Liver (tissue), 9 donors: ENCODE measurements around the gene SKIL. TPM values are rescaled to one million over a fixed set of nuclear protein-coding genes. Genes with fewer than 3 reads are reported as not detected.

Experiments used
- DNase-seq: peaks from one replicate; pipeline ENCODE4 v3.0.0-alpha.2; 2017; ENCODE audit warnings: low spot score
- H3K27ac ChIP-seq, 2 donors: one replicate each; pipeline ENCODE4 v1.7.0; 2013; ENCODE audit warnings: inconsistent platforms in 2 of 2, low read length in 2 of 2, control low read depth in 1 of 2, low read depth in 1 of 2, mild to moderate bottlenecking in 1 of 2
- H3K27me3 ChIP-seq, 4 donors: one replicate each; pipeline versions ENCODE4 v1.6.1 to v1.7.0; 2013; ENCODE audit warnings: low read length in 3 of 4, inconsistent platforms in 1 of 4, mild to moderate bottlenecking in 1 of 4, moderate library complexity in 1 of 4; ENCODE audit not compliant: control insufficient read depth in 4 of 4, insufficient read depth in 4 of 4
- H3K36me3 ChIP-seq, 4 donors: one replicate each; pipeline versions ENCODE4 v1.6.1 to v1.7.0; 2013; ENCODE audit warnings: low read length in 3 of 4, mild to moderate bottlenecking in 3 of 4, low read depth in 1 of 4, moderate library complexity in 1 of 4; ENCODE audit not compliant: control insufficient read depth in 4 of 4, insufficient read depth in 3 of 4
- H3K4me1 ChIP-seq, 4 donors: one replicate each; pipeline versions ENCODE4 v1.6.1 to v1.7.0; 2013; ENCODE audit warnings: low read length in 3 of 4, mild to moderate bottlenecking in 3 of 4, moderate library complexity in 1 of 4; ENCODE audit not compliant: control insufficient read depth in 4 of 4, insufficient read depth in 4 of 4
- H3K4me3 ChIP-seq, 3 donors: one replicate each; pipeline versions ENCODE4 v1.6.1 to v1.7.0; 2013; ENCODE audit warnings: low read length in 3 of 3, control low read depth in 1 of 3, low read depth in 1 of 3, mild to moderate bottlenecking in 1 of 3
- H3K9ac ChIP-seq, 2 donors: one replicate each; pipeline ENCODE4 v1.7.0; 2013; ENCODE audit warnings: low read length in 2 of 2, mild to moderate bottlenecking in 2 of 2, moderate library complexity in 2 of 2, control low read depth in 1 of 2, low read depth in 1 of 2
- H3K9me3 ChIP-seq, 4 donors: one replicate each; pipeline versions ENCODE4 v1.6.1 to v1.7.0; 2013; ENCODE audit warnings: low read length in 3 of 4; ENCODE audit not compliant: control insufficient read depth in 4 of 4
- EGR1 ChIP-seq, 2 donors: IDR thresholded peaks; 2 replicates each; pipeline ENCODE4 v1.6.1; 2016 to 2018; ENCODE audit warnings: antibody characterized with exemption in 2 of 2, low read depth in 2 of 2
- FOXA1 ChIP-seq: IDR thresholded peaks from 2 replicates; pipeline ENCODE4 v1.6.1; 2016; ENCODE audit warnings: antibody characterized with exemption
- FOXA2 ChIP-seq: IDR thresholded peaks from 2 replicates; pipeline ENCODE4 v1.6.1; 2016; ENCODE audit warnings: antibody characterized with exemption
- GABPA ChIP-seq, 2 donors: IDR thresholded peaks in 1 of 2; conservative IDR thresholded peaks in 1 of 2; 2 replicates each; pipeline ENCODE4 v1.6.1; 2016; ENCODE audit warnings: antibody characterized with exemption in 2 of 2, mild to moderate bottlenecking in 1 of 2, moderate library complexity in 1 of 2
- HNF4A ChIP-seq, 2 donors: conservative IDR thresholded peaks; 2 replicates each; pipeline ENCODE4 v1.6.1; 2016; ENCODE audit warnings: antibody characterized with exemption in 2 of 2, mild to moderate bottlenecking in 2 of 2
- HNF4G ChIP-seq: IDR thresholded peaks from 2 replicates; pipeline ENCODE4 v1.6.1; 2016; ENCODE audit warnings: antibody characterized with exemption
- JUND ChIP-seq, 2 donors: IDR thresholded peaks; 2 replicates each; pipeline ENCODE4 v1.6.1; 2016; ENCODE audit warnings: antibody characterized with exemption in 2 of 2
- NR2F2 ChIP-seq: IDR thresholded peaks from 2 replicates; pipeline ENCODE4 v1.6.1; 2016; ENCODE audit warnings: antibody characterized with exemption
- RAD21 ChIP-seq, 2 donors: IDR thresholded peaks; 2 replicates each; pipeline ENCODE4 v1.6.1; 2016; ENCODE audit warnings: antibody characterized with exemption in 2 of 2, mild to moderate bottlenecking in 2 of 2
- RXRA ChIP-seq, 2 donors: IDR thresholded peaks; 2 replicates each; pipeline ENCODE4 v1.6.1; 2017 to 2018; ENCODE audit warnings: antibody characterized with exemption in 2 of 2, mild to moderate bottlenecking in 1 of 2
- SP1 ChIP-seq: IDR thresholded peaks from 2 replicates; pipeline ENCODE4 v1.6.1; 2018; ENCODE audit warnings: antibody characterized with exemption, mild to moderate bottlenecking
- TAF1 ChIP-seq: conservative IDR thresholded peaks from 2 replicates; pipeline ENCODE4 v1.6.1; 2016; ENCODE audit warnings: antibody characterized with exemption, mild to moderate bottlenecking
- YY1 ChIP-seq: IDR thresholded peaks from 2 replicates; pipeline ENCODE4 v1.6.1; 2016; ENCODE audit warnings: antibody characterized with exemption, mild to moderate bottlenecking
- ZBTB33 ChIP-seq: IDR thresholded peaks from 2 replicates; pipeline ENCODE4 v1.6.1; 2016; ENCODE audit warnings: antibody characterized with exemption
- WGBS: extraction: QIAGEN DNeasy Blood & Tissue Kit; methylation state at CpG from one replicate; pipeline ENCODE4 v1.1.7; 2013; 5-methylcytosine and 5-hydroxymethylcytosine counted together
- polyA plus RNA-seq, 2 donors: library from polyadenylated mRNA; stranded (reverse) in 1 of 2; unstranded in 1 of 2; fragments of 200-250 nt in 1 of 2; fragments of >200 nt in 1 of 2; fragmentation: Nextera tagmentation in 1 of 2; extraction: Ambion mirVana in 1 of 2; gene quantifications; one replicate each; pipeline versions ENCODE4 v1.2.1 to v1.2.3, GENCODE V29; 2013 to 2015
- total RNA-seq, 2 donors: library from RNA; depleted of rRNA; stranded (reverse); fragments of >200 nt; gene quantifications; one replicate each; pipeline ENCODE4 v1.2.3, GENCODE V29; 2014
- TF ChIP-seq, protein P1 (sequence below): fragments of 150-350 bp; IDR thresholded peaks from 2 replicates; pipeline ENCODE4 v1.5.1; 2017; ENCODE audit warnings: improper control_type of control experiment, low read depth, low read length; ENCODE audit not compliant: missing input control
- TF ChIP-seq, protein P2 (sequence below): IDR thresholded peaks from 2 replicates; pipeline ENCODE4 v1.6.1; 2016; ENCODE audit warnings: antibody characterized with exemption, mild to moderate bottlenecking
- TF ChIP-seq, protein P3 (sequence below): IDR thresholded peaks from 2 replicates; pipeline ENCODE4 v1.6.1; 2016; ENCODE audit warnings: antibody characterized with exemption
- TF ChIP-seq, protein P4 (sequence below): IDR thresholded peaks from 2 replicates; pipeline ENCODE4 v1.6.1; 2016; ENCODE audit warnings: antibody characterized with exemption
- donor health status: healthy.
- donor health status: healthy.
- donor health status: healthy.
- donor health status: healthy.
- donor health status: healthy.

The SKIL gene
- total and polyA plus RNA-seq, 4 donors, result 2.5 to 43.2 (median 14.2) TPM

- Histone ChIP-seq H3K9me3 (no peaks in the 10 kb centered on the region), H3K36me3 (no peaks in the 10 kb centered on the region), H3K27ac (no peak overlapping the region), H3K4me3 (no peak overlapping the region), H3K27me3 (no peaks in the 10 kb centered on the region), H3K9ac (no peak overlapping the region), H3K4me1 (peaks cover 2 to 14% (median 5%) of the 10 kb centered on the region in 4 donors)
- DNase-seq, result no peak
- TF ChIP-seq YY1, result no peak
- TF ChIP-seq RXRA (IDR thresholded peaks at IDR 0.05), result no peak
- TF ChIP-seq JUND (IDR thresholded peaks at IDR 0.05), result no peak
- TF ChIP-seq, protein P1, sequence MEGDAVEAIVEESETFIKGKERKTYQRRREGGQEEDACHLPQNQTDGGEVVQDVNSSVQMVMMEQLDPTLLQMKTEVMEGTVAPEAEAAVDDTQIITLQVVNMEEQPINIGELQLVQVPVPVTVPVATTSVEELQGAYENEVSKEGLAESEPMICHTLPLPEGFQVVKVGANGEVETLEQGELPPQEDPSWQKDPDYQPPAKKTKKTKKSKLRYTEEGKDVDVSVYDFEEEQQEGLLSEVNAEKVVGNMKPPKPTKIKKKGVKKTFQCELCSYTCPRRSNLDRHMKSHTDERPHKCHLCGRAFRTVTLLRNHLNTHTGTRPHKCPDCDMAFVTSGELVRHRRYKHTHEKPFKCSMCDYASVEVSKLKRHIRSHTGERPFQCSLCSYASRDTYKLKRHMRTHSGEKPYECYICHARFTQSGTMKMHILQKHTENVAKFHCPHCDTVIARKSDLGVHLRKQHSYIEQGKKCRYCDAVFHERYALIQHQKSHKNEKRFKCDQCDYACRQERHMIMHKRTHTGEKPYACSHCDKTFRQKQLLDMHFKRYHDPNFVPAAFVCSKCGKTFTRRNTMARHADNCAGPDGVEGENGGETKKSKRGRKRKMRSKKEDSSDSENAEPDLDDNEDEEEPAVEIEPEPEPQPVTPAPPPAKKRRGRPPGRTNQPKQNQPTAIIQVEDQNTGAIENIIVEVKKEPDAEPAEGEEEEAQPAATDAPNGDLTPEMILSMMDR, result no peak
- no peak for TF ChIP-seq SP1
- TF ChIP-seq HNF4G, result no peak
- TF ChIP-seq NR2F2, result no peak
- TF ChIP-seq, protein P2, sequence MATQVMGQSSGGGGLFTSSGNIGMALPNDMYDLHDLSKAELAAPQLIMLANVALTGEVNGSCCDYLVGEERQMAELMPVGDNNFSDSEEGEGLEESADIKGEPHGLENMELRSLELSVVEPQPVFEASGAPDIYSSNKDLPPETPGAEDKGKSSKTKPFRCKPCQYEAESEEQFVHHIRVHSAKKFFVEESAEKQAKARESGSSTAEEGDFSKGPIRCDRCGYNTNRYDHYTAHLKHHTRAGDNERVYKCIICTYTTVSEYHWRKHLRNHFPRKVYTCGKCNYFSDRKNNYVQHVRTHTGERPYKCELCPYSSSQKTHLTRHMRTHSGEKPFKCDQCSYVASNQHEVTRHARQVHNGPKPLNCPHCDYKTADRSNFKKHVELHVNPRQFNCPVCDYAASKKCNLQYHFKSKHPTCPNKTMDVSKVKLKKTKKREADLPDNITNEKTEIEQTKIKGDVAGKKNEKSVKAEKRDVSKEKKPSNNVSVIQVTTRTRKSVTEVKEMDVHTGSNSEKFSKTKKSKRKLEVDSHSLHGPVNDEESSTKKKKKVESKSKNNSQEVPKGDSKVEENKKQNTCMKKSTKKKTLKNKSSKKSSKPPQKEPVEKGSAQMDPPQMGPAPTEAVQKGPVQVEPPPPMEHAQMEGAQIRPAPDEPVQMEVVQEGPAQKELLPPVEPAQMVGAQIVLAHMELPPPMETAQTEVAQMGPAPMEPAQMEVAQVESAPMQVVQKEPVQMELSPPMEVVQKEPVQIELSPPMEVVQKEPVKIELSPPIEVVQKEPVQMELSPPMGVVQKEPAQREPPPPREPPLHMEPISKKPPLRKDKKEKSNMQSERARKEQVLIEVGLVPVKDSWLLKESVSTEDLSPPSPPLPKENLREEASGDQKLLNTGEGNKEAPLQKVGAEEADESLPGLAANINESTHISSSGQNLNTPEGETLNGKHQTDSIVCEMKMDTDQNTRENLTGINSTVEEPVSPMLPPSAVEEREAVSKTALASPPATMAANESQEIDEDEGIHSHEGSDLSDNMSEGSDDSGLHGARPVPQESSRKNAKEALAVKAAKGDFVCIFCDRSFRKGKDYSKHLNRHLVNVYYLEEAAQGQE, result no peak
- no peak for TF ChIP-seq EGR1 (IDR thresholded peaks at IDR 0.05; ENCODE audit: low read depth in 2 of 2)
- TF ChIP-seq ZBTB33, result no peak
- no peak for TF ChIP-seq RAD21 (IDR thresholded peaks at IDR 0.05)
- TF ChIP-seq, protein P3, sequence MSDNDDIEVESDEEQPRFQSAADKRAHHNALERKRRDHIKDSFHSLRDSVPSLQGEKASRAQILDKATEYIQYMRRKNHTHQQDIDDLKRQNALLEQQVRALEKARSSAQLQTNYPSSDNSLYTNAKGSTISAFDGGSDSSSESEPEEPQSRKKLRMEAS, result no peak
- TF ChIP-seq FOXA1, result no peak
- TF ChIP-seq GABPA (IDR thresholded peaks at IDR 0.05 in 1 of 2, conservative IDR thresholded peaks at IDR 0.05 in 1 of 2), result no peak
- no peak for TF ChIP-seq HNF4A (conservative IDR thresholded peaks at IDR 0.05)
- TF ChIP-seq, protein P4, sequence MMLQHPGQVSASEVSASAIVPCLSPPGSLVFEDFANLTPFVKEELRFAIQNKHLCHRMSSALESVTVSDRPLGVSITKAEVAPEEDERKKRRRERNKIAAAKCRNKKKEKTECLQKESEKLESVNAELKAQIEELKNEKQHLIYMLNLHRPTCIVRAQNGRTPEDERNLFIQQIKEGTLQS, result no peak
- TF ChIP-seq TAF1, result no peak
- no peak for TF ChIP-seq FOXA2
- WGBS, result 45% methylated on average over 3 of the region's 3 CpGs
These were observed 39.6 kb upstream of the SKIL start for GRCh38 chr3:170317954-170318353.
